Neuron (in vitro differentiated cells): ENCODE results near the gene LCE1A.

Experiments
- H2AFZ ChIP-seq: one replicate; pipeline ENCODE4 v1.6.1; 2013; ENCODE audit warnings: low read depth, mild to moderate bottlenecking, inconsistent platforms, low read length, moderate library complexity
- H3K27me3 ChIP-seq: one replicate; pipeline ENCODE4 v1.6.1; 2013; ENCODE audit warnings: low read length; ENCODE audit not compliant: insufficient read depth
- H3K36me3 ChIP-seq: one replicate; pipeline ENCODE4 v1.6.1; 2013; ENCODE audit warnings: low read length; ENCODE audit not compliant: insufficient read depth
- H3K4me1 ChIP-seq: one replicate; pipeline ENCODE4 v1.6.1; 2013; ENCODE audit warnings: low read length; ENCODE audit not compliant: insufficient read depth
- H3K4me3 ChIP-seq: 2 replicates; pipeline ENCODE4 v1.5.1; 2013; ENCODE audit warnings: mild to moderate bottlenecking, low read length, moderate library complexity
- H3K9me3 ChIP-seq: one replicate; pipeline ENCODE4 v1.6.1; 2013; ENCODE audit warnings: low read length

Gene LCE1A

DNA sequence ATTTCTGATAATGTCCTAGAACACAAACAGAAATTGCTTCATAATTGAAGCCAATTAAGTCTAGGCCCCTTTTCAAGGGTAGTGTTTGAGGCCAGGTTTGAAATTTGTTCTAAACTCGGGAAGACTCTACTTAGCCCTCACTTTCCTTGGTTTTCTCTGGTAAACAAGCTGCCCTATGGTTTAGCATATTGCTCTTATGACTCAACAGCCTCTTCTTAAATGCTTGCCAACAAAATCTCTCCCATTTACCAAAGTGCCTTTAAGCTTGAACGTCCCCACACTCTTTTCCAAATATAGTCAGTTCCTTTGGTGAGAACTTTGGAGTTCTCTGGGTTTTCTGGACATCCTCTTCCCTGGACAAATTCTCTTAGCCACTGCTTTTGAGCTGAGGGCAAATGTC, 9.6 kb downstream of the LCE1A start:
- Histone ChIP-seq H3K4me1 (no peaks in the 10 kb centered on the region), H2AFZ (no peak overlapping the region), H3K4me3 (no peak overlapping the region), H3K36me3 (no peaks in the 10 kb centered on the region), H3K9me3 (no peaks in the 10 kb centered on the region), H3K27me3 (no peaks in the 10 kb centered on the region)

DNA sequence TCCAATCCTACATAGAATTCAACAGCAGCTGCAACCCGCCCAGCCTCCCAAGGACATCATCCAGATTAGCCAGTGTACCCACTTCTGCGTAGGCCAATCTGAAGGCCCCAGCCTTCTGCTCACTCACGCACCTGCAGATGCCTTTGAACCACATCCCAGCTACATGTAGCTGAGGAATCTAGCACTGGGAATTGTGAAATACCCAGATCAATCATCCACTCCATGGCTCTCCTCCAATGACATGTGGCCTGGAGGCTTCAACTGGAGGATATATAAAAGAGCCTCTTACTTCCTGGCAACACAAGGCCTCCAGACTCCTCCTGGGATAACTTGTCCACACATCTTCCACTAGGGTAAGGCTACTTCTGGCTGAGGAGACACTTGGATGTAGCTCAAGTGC, 15.3 kb downstream of the LCE1A start, which contains the start of gene LCE6A:
Gene LCE6A, plus strand, starts transcription at position 301 of the 400 bp plus-strand sequence. CDS start 665 bp downstream, outside the sequence.
- Histone ChIP-seq H3K4me1 (no peaks in the 10 kb centered on the region), H3K4me3 (no peak within 1 kb of the TSS), H2AFZ (no peak within 1 kb of the TSS), H3K9me3 (no peaks in the 10 kb centered on the region), H3K27me3 (no peaks in the 10 kb centered on the region), H3K36me3 (no peaks in the 10 kb centered on the region)

DNA sequence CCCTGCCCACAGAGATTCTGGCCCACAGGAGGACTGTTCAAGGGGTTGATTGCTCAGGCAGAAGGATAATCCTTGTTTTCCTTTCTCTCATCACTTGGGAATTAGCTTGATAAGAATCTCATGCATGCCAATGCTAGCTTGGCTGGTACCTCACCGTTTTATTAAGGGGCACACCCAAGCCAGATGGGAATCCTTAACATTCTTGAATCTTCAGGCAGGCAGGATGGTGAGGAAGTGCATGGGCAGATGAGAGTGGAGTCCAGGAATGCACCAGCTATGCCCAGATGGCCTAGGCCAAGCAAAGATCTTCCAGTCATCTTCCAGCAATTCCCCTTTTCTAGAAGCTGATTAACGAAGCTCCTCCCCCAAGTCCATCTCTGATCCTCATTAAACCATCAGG, 28.4 kb downstream of the LCE1A start:
- H3K9me3 ChIP-seq, result no peaks in the 10 kb centered on the region
- no peaks in the 10 kb centered on the region for H3K4me1 ChIP-seq
- no peaks in the 10 kb centered on the region for H3K27me3 ChIP-seq
- H2AFZ ChIP-seq, result no peak overlapping the region
- H3K36me3 ChIP-seq, result no peaks in the 10 kb centered on the region
- no peak overlapping the region for H3K4me3 ChIP-seq

DNA sequence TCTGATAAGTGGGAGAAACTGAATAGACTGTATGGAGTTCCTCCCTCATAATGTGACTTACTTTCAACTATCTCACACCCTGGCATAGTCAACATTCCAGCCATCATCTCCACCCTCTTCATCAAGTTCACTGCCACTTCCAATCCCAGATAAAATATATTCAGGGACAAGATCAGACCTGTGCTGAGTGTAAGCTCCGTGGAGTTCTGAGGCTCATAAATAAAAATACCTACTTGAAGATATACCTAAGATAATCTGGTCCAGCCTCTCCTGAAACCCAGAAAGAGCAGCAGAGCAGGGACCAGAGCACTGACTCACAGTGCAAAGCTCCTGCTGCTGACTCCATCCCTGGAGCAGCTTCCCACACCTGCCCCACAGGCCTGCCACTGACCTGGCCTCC, 30.8 kb downstream of the LCE1A start:
- Histone ChIP-seq H3K9me3 (no peaks in the 10 kb centered on the region), H3K4me1 (no peaks in the 10 kb centered on the region), H3K36me3 (no peaks in the 10 kb centered on the region), H2AFZ (no peak overlapping the region), H3K4me3 (no peak overlapping the region), H3K27me3 (no peaks in the 10 kb centered on the region)

DNA sequence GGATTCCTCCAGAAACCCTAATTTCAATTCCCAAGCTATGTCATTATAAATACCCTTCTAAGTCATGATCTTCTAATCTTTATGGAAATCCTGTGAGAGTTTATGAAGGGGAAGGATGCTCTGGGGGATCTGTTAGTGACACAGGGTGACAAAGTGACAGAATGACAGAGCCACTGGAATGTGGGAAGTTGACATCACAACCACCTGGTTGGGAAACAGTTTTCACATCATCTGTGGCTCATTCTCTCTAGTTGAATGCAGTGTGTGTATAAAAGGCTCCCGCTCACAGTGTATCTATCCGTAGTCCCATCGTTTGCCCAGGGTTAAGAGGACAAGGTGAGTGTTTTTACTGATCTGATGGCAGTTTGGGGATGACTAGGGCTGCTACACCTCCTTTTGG, 32.4 kb downstream of the LCE1A start, which contains the start of gene LCE7A:
Gene LCE7A, plus strand, starts transcription at position 301 of the 400 bp plus-strand sequence. CDS start 702 bp downstream, outside the sequence.
- Histone ChIP-seq H3K4me3 (no peak within 1 kb of the TSS), H3K27me3 (no peaks in the 10 kb centered on the region), H2AFZ (no peak within 1 kb of the TSS), H3K9me3 (no peaks in the 10 kb centered on the region), H3K36me3 (no peaks in the 10 kb centered on the region), H3K4me1 (no peaks in the 10 kb centered on the region)

DNA sequence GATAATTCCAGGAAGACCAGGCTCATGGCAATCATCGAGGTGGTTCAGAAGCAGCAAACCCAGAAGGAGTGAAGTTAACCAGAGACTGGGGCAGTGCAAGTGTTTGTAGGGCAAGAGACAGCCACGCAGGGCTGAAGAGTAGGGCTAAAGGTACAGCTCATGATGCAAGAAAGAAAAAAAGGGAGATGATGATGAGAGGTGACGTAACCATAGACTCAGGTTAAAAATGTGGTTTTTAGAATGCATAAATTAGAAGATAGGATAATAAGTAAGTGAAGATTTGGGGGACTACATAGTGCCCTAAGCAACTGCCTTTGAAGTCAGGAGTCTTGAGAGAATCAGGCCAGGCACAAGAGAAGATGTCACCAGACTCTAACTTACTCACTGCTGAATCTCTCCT, 32.9 kb downstream of the LCE1A start:
- no peak overlapping the region for H3K4me3 ChIP-seq
- H2AFZ ChIP-seq, result no peak overlapping the region
- H3K9me3 ChIP-seq, result no peaks in the 10 kb centered on the region
- H3K4me1 ChIP-seq, result no peaks in the 10 kb centered on the region
- no peaks in the 10 kb centered on the region for H3K27me3 ChIP-seq
- H3K36me3 ChIP-seq, result no peaks in the 10 kb centered on the region

DNA sequence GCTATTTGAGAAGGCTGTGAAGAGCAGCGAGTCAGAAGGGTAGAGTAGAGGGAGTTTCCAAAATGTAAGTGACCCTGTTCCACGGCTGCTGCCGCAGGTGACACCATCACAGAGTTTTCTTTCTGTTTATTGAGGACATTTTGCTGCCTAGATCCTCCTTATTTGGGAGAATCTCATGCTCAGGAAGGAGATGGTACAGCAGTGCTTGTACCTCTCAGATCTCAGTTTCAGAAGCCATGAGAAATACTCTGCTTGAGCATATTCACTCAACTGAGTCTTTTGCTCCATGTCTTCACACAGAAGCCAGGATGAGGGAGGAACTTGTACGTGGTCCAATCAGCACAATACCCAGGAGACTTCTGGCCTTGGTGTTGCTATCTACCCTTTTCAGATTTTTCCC, 34.1 kb downstream of the LCE1A start:
- H2AFZ ChIP-seq, result no peak overlapping the region
- no peak overlapping the region for H3K4me3 ChIP-seq
- H3K36me3 ChIP-seq, result no peaks in the 10 kb centered on the region
- H3K27me3 ChIP-seq, result no peaks in the 10 kb centered on the region
- H3K4me1 ChIP-seq, result no peaks in the 10 kb centered on the region
- H3K9me3 ChIP-seq, result no peaks in the 10 kb centered on the region

DNA sequence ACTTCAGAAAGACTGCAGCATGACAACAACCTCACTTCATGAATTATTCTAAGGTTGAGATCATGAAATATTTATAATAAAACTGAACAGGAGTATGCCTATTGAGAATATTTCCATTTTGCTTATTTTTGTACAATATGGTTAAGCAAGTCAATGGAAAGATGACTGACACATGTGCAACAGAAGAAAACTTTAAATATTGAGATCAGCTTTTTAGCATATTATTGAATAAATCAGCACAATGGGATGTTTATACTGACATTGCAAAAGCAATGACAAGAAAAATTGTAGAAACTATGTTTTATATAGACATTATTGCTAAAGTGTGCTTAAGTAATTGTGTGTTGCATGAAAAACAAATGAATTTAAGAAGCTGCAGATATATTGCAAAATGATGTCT, 37.2 kb downstream of the LCE1A start:
- H3K27me3 ChIP-seq, result no peaks in the 10 kb centered on the region
- no peaks in the 10 kb centered on the region for H3K36me3 ChIP-seq
- no peaks in the 10 kb centered on the region for H3K4me1 ChIP-seq
- no peaks in the 10 kb centered on the region for H3K9me3 ChIP-seq
- no peak overlapping the region for H3K4me3 ChIP-seq
- no peak overlapping the region for H2AFZ ChIP-seq

DNA sequence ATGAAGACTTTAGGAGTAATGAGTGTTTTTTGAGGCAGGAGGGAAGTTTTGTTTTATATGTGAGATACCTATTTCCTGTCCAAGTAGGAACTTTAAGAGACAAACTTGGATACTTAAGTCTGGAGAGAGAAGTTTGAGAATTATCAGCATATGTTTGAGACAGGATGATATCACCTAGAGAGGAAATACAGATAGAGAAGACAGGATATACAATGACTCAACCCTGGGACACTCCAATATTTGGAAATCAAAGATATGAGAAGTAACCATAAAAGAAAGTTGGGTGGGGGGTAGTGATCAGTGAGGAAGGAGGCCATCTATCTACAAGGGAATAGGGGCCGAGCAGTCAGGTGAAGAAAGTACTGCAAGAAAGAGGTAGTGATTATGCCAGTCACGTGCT, 39.0 kb downstream of the LCE1A start:
- H3K36me3 ChIP-seq, result no peaks in the 10 kb centered on the region
- H3K4me3 ChIP-seq, result no peak overlapping the region
- no peaks in the 10 kb centered on the region for H3K9me3 ChIP-seq
- no peak overlapping the region for H2AFZ ChIP-seq
- H3K4me1 ChIP-seq, result no peaks in the 10 kb centered on the region
- no peaks in the 10 kb centered on the region for H3K27me3 ChIP-seq

DNA sequence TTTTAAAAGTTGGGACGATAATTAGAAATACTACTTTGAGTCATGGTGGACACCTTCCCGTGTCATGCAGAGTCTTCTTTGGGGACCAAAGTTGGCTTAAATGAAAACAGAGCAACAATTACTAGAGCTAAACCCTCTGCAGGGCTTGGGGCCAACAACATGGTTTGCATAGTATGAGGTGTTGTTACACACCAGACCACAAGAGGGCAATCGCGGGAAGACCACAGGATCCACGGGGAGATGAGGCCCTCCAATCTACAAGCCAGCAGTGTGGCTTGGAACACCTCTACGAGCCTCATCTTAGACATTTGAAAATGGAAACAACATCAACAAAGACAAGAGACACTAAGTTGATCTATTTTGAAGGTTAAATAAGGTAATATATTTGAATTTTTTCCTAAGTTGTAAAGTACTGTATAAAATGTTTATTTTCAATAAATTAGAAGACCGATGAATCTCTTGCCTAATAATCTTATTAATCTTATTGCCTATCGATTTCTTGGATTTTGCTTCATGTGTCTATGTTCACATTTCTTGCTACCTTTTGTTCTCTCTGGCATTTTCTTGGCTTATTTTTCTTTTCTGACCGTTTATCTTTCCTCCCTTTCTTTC, 42.6 kb downstream of the LCE1A start:
- Histone ChIP-seq H2AFZ (no peak overlapping the region), H3K27me3 (no peaks in the 10 kb centered on the region), H3K36me3 (no peaks in the 10 kb centered on the region), H3K4me1 (no peaks in the 10 kb centered on the region), H3K9me3 (no peaks in the 10 kb centered on the region), H3K4me3 (no peak overlapping the region)

DNA sequence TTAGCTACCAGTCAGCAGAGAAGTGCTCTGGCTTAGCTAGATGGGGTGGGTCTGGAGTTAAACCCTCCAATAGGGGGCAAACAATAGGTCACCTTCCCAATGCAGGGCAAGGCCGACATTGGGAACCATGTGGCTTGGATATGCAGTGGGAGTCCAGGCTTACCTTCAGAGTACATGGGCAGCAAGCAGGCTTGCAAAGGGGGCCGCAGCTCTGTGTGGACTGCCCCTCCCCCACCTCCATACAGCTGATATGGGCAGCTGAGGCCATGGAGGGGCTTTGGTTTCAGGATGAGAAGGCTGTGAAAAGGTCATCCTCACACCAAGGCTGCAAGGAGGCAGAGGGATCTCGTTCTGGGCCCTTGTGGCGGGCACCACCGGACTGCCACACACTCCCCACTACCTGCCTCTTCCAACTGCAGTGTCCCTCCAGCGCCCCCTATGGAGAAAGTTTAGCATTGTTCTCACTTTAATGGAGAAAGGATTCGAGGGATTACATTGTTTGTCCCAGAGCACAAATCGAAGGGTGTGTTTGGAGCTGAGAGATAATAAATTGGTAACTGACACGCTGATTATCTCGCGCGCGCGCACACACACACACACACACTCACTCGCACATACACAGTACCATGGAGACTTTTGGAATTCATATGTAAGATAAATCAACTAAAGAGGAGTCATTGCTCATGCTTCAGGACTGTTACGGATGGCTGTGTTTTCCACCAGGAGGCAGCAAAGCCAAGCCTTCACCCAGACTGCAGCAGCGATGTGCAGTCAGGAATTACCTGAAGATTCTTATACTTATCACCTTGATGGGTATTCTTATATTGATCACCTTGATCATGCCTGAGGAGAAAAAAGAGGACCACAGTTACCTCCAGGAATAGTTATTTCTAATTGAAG, 43.8 kb downstream of the LCE1A start:
- Histone ChIP-seq H3K36me3 (no peaks in the 10 kb centered on the region), H3K4me3 (no peak overlapping the region), H2AFZ (no peak overlapping the region), H3K4me1 (no peaks in the 10 kb centered on the region), H3K9me3 (no peaks in the 10 kb centered on the region), H3K27me3 (no peaks in the 10 kb centered on the region)

DNA sequence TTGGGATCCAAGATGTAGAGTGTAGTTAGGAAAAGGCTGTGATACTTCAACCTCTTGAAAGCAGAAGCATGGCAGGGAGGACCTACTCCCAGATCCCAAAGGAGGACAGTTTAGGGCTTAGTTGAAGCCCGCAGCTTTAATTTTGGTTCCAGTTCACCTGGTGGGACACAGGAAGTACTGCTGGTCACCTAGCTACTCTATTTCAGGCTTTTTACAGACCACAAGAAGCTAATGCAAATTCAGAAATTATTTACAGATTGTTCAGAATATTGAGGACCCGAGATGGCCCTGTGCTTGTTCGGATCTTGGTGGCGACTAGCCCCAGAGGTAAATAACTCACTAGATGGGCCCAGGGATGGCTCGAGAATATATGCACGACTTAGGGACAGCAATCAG, 44.5 kb downstream of the LCE1A start:
- Histone ChIP-seq H3K27me3 (no peaks in the 10 kb centered on the region), H3K4me1 (no peaks in the 10 kb centered on the region), H3K36me3 (no peaks in the 10 kb centered on the region), H2AFZ (no peak overlapping the region), H3K4me3 (no peak overlapping the region), H3K9me3 (no peaks in the 10 kb centered on the region)

DNA sequence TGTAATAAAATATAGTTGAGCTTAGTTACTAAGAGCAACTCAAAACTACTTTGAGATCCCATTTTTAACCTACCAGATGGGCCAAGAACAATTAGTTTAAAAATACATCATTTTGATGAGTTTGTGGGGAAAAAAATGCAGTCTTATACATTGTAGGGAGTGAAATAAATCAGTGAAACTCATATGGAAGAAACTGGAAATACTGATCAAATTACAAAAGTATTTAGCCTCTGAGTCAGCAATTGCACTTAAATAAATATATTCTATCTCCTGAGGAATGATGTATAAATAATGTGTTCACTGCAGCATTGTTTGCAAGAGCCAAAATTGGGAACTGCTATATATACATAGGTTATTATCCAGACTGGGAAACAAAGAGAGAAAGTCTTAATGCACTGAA, 46.2 kb downstream of the LCE1A start:
- Histone ChIP-seq H2AFZ (no peak overlapping the region), H3K9me3 (no peaks in the 10 kb centered on the region), H3K27me3 (no peaks in the 10 kb centered on the region), H3K4me3 (no peak overlapping the region), H3K4me1 (no peaks in the 10 kb centered on the region), H3K36me3 (no peaks in the 10 kb centered on the region)
